Kidney (tissue), 14 donors: ENCODE measurements around the gene CRTC2. TPM values are rescaled to one million over a fixed set of nuclear protein-coding genes. Genes with fewer than 3 reads are reported as not detected.
A peak's percentile ranks its signal among the peaks of the same experiment; 100 is the strongest.

Experiments used
- DNase-seq, 5 donors: peaks; one replicate each; pipeline ENCODE4 v3.0.0-alpha.2; 2013 to 2020
- FAIRE-seq: peaks from 2 replicates; lab custom pipeline; 2012; peaks lifted over from hg19 to GRCh38; lab: Jason Lieb, UNC
- H3K27ac ChIP-seq, 2 donors: one replicate each; pipeline ENCODE4 v1.7.0; 2013; ENCODE audit warnings: low read depth in 2 of 2, low read length in 2 of 2, inconsistent platforms in 1 of 2
- H3K27me3 ChIP-seq: one replicate; pipeline ENCODE4 v1.7.1; 2013; ENCODE audit warnings: low read length, inconsistent platforms; ENCODE audit not compliant: control insufficient read depth, insufficient read depth
- H3K36me3 ChIP-seq, 3 donors: one replicate each; pipeline versions ENCODE4 v1.7.0 to v1.7.1; 2013; ENCODE audit warnings: low read length in 3 of 3, control low read depth in 1 of 3, inconsistent platforms in 1 of 3; ENCODE audit not compliant: insufficient read depth in 3 of 3, control insufficient read depth in 2 of 3
- H3K4me1 ChIP-seq, 3 donors: one replicate each; pipeline versions ENCODE4 v1.7.0 to v1.7.1; 2013; ENCODE audit warnings: low read length in 3 of 3, inconsistent platforms in 1 of 3, low read depth in 1 of 3; ENCODE audit not compliant: control insufficient read depth in 2 of 3, insufficient read depth in 2 of 3
- H3K4me3 ChIP-seq, 3 donors: one replicate each; pipeline versions ENCODE4 v1.7.0 to v1.8.1; 2013; ENCODE audit warnings: low read length in 3 of 3, control low read depth in 1 of 3, inconsistent platforms in 1 of 3
- H3K9ac ChIP-seq, 3 donors: one replicate each; pipeline versions ENCODE4 v1.7.0 to v1.7.1; 2013; ENCODE audit warnings: low read length in 3 of 3, control low read depth in 1 of 3, inconsistent platforms in 1 of 3
- H3K9me3 ChIP-seq, 3 donors: one replicate each; pipeline versions ENCODE4 v1.7.0 to v1.7.1; 2013; ENCODE audit warnings: low read length in 3 of 3, control low read depth in 1 of 3, inconsistent platforms in 1 of 3; ENCODE audit not compliant: control insufficient read depth in 2 of 3, insufficient read depth in 1 of 3
- CTCF ChIP-seq: IDR thresholded peaks from 3 replicates; pipeline ENCODE4 v1.5.1; 2012; ENCODE audit warnings: mild to moderate bottlenecking, moderate library complexity, borderline replicate concordance; ENCODE audit not compliant: insufficient read depth; ENCODE audit errors: extremely low read depth
- intact Hi-C: fragments of 100-400 bp; cut with DNase I; formaldehyde crosslinking; loops from one replicate; pipeline ENCODE4 v1.11.1; 2022
- polyA plus RNA-seq: library from polyadenylated mRNA; stranded (reverse); fragments of 350-450 nt; fragmentation: Illumina TruSeq; extraction: RNeasy Lipid Tissue Mini Kit (QIAGEN cat#74804); gene quantifications from one replicate; pipeline ENCODE4 v1.2.3, GENCODE V29; 2014; ENCODE audit warnings: low read depth, low replicate concordance; ENCODE audit not compliant: insufficient read depth
- total RNA-seq: library from RNA; stranded (reverse); fragmentation: NEBNext Ultra II Directional; extraction: Animal tissue kit (Norgen Biotek cat#: 25700); gene quantifications from one replicate; pipeline ENCODE4 v1.2.1, GENCODE V29; 2021
- donor health status: control.
- donor health status: control.
- donor health status: control.
- donor health status: control.
- donor health status: control.
- donor health status: DM: yes; HTN: yes; CAD: no.
- donor health status: Normal renal cell carcinoma (clear cell type).

Gene CRTC2
- total and polyA plus RNA-seq, 2 donors from 2014 or later: 28.6 to 44.8 TPM

- Histone ChIP-seq H3K27ac (peak overlapping the region; percentile 86 to 90), H3K36me3 (peaks cover 2 to 28% (median 5%) of the 10 kb centered on the region in 3 donors), H3K4me3 (peak overlapping the region; percentile 58 to 83 (median 65)), H3K4me1 (peaks cover 0 to 16% (median 3%) of the 10 kb centered on the region in 3 donors), H3K27me3 (no peaks in the 10 kb centered on the region), H3K9me3 (no peaks in the 10 kb centered on the region), H3K9ac (peak overlapping the region; percentile 25 to 80 (median 75))
- TF ChIP-seq CTCF: no peak
- no peak for FAIRE-seq
- intact Hi-C loops: no loop called here
- DNase-seq: peak; percentile 61 to 96 (median 75)
Measured at GRCh38 chr1:153945795-153946621, 12.4 kb downstream of the CRTC2 start.

GRCh38 chr1:153945131-153945794 lies 13.1 kb downstream of the CRTC2 start:
- Histone ChIP-seq H3K36me3 (peaks cover 2 to 21% (median 3%) of the 10 kb centered on the region in 3 donors), H3K27me3 (no peaks in the 10 kb centered on the region), H3K4me3 (peak overlapping the region; percentile 58 to 83 (median 65)), H3K27ac (peak overlapping the region; percentile 86 to 90), H3K9me3 (no peaks in the 10 kb centered on the region), H3K4me1 (peaks cover 0 to 16% (median 3%) of the 10 kb centered on the region in 3 donors), H3K9ac (peak overlapping the region; percentile 20 to 80 (median 75))
- intact Hi-C loops: no loop called here
- TF ChIP-seq CTCF: no peak
- DNase-seq (peak in 4 of 5 donors; percentile 32 to 82 (median 50)), FAIRE-seq (no peak)

- TF ChIP-seq CTCF: no peak
- Histone ChIP-seq H3K4me1 (peaks cover 0 to 16% (median 3%) of the 10 kb centered on the region in 3 donors), H3K27me3 (no peaks in the 10 kb centered on the region), H3K27ac (peak overlapping the region in 1 of 2 donors; percentile 90), H3K9ac (peak overlapping the region in 1 of 3 donors; percentile 75), H3K36me3 (peaks cover 2 to 21% (median 3%) of the 10 kb centered on the region in 3 donors), H3K9me3 (no peaks in the 10 kb centered on the region), H3K4me3 (peak overlapping the region in 1 of 3 donors; percentile 65)
- no peak for FAIRE-seq
- intact Hi-C loops: no loop called here
- no peak for DNase-seq
Measured at GRCh38 chr1:153944827-153945117, 13.6 kb downstream of the CRTC2 start.
